GM18505 (cell line): ENCODE results near the gene TSPAN18.

Experiments
- ATAC-seq: cut with Tn5 transposase; IDR thresholded peaks from one replicate; pipeline ENCODE4 v1.9.1; 2021; ENCODE audit not compliant: unreplicated experiment
- POLR2A ChIP-seq: IDR thresholded peaks from 4 replicates; pipeline ENCODE4 v1.6.1; 2011; ENCODE audit warnings: borderline replicate concordance; ENCODE audit not compliant: insufficient read depth, insufficient read length; ENCODE audit errors: extremely low read depth

TSPAN18 gene

GRCh38 chr11:44893308-44893822, 166.6 kb downstream of the TSPAN18 start:
- ATAC-seq: no peak
- TF ChIP-seq POLR2A: no peak

DNA sequence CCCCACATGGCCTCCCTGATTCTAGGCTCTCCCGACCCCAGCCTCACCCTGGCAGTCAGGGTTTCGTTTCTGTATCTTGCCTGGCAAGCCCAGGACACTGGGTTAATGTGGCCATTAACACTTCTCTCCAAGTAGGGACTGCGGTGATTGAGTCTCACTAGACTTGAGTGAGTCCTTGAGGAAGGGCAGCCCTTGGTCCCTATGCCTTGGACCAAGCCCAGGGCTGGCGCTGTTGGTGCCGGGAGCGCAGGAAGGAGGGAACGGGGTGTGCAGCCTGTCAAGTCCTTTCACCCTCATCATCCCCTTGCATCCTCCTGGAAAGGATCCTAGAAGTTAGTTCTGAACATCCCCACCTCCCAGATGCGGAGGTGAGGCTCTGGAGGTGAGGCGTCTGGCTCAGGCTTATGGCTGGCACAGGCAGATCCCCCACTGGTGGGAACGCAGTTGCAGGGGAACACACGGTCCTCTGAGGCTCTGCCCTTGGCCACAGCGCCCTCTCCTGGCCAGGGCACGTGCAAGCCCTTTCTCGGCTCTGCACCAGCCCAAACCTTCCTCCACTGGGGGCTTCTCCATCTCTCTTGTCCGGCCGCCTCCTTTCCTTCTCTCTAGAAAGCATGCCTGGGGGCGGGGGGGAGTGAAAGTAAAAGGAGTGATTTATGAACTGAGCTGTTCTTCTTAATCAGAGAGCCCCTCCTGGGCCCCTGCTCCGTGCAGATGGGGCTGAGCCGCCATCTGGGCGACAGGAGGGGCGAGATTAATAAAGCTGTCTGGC, 167.3 kb downstream of the TSPAN18 start:
- no peak for TF ChIP-seq POLR2A
- ATAC-seq: peak; percentile 73

DNA sequence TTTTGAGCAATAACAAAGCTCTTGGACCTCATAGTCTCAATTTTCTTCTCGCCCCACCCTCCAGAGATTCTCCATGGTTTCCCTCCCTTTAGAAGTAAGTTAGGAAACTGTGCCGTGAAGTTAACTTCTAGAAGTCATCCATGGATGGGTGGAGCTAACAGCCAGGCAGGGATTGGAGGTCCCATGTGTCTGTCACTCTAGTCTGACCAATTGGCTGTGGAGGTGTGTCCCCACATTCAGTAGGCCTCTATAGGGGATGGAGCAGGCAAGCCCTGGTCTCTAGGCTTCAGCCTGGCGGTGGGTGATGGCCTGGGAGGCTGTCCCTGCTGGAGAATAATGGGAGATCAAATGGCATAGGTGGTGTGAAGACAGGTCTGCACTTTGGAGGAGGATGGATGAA, 173.2 kb downstream of the TSPAN18 start:
- TF ChIP-seq POLR2A: no peak
- no peak for ATAC-seq

GRCh38 chr11:44901120-44901633, 174.4 kb downstream of the TSPAN18 start:
- TF ChIP-seq POLR2A: no peak
- no peak for ATAC-seq

- no peak for TF ChIP-seq POLR2A
- no peak for ATAC-seq
Measured at GRCh38 chr11:44901786-44902185, 175.0 kb downstream of the TSPAN18 start.

DNA sequence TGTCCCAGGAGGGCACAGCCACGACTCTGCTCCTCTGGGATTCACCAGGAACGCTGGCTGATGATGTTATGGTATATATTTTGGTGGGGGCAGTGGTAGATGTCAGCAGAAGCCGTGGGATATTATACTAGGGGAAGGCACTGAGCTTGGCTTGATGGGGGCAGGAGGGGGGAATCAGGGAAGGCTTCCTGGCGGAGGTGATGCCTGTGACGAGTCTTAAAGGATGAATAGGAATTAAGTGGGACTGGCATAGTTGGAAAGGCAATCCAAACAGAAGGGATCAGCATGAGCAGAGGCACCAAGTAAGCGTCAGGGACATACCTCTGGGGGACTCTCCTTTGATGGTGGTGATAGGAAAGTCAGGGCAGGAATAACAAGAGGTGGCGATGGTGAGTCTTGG, 176.3 kb downstream of the TSPAN18 start:
- TF ChIP-seq POLR2A: no peak
- ATAC-seq: no peak

DNA sequence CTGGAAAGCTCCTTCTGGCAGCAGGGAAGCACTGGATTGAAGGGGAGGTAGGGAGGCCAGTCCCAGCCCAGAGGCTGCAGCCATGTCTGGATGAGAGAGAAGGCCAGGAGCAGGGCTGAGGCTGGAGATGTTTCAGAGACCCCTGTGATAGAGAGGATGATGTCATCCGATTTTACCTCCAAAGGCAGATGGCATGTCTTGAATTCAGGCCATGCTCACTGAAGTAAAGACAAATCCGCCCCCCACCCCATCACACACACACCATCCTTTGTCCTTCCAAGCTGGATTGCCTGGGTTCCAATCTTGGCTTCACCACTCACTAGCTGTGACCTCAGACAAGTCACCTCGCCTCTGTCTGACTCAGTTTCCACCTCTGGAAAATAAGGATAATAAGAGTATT, 176.8 kb downstream of the TSPAN18 start:
- no peak for TF ChIP-seq POLR2A
- no peak for ATAC-seq

GRCh38 chr11:44904261-44905020, 177.7 kb downstream of the TSPAN18 start:
- ATAC-seq: no peak
- TF ChIP-seq POLR2A: no peak

DNA sequence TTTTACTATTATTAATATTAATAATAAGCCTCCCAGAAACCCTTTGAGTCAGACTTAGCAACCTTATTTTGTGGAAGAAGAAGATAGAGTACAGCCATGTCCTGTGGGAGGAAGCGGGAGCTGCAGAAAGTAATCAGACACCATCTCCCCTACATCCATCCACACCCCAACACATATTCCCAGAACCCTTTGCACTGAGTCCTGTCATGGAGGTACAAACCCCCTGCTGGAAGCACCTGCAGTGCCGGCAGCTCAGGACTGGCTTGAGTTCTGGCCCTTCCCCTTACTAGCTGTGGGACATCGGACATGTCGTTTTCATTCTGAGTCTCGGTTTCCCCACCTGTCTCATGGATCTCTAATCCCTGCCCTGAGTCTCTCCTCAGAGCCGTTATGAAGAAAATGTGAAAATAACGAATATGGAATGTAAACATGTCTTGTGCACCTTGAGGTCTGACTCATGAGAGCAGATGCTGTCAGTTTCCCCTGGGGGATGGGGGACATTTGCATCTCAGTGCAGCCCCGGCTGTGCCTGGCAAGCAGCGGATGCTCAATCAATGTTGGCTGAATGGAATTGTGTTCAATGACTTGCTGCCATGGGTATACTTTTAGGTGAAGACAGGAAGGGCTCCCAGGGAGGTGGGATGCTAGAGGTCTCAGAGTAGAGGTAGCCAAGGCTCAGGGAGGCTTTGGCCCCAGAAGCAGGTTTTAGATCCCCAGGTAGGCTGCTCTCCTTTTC, 178.5 kb downstream of the TSPAN18 start:
- no peak for ATAC-seq
- no peak for TF ChIP-seq POLR2A

DNA sequence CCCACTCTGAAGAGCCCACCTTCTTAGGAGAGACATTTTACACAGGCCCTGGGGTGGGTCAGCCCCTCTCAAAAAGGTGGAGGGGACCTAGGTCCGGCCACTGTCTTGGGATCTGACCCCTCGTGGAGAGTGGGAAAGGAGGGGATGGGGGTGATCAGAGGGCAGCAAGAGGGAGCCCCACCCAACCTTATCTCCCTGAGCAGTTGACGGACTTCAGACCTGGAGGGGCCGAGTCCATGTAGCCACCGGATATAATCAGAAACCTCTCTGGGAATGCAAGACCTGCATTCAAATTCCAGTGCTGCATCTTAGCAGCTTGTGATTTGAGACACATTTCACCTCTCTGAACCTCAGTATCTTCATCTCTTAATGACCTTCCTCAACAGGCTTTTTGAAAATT, 179.9 kb downstream of the TSPAN18 start:
- ATAC-seq: no peak
- no peak for TF ChIP-seq POLR2A

DNA sequence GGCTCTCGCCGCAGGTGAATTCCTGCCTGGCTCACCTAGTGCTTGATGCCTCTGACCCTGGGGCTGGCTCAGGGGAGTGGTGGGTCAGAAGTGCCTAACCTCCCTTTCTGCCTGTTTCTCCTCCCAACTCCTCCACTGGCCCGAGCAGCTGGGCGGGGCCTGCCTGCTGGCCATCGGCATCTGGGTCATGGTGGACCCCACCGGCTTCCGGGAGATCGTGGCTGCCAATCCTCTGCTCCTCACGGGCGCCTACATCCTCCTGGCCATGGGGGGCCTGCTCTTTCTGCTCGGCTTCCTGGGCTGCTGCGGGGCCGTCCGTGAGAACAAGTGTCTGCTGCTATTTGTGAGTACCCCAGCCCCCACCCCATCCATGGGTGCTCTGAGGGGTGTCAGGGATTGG, 182.8 kb downstream of the TSPAN18 start:
- no peak for TF ChIP-seq POLR2A
- ATAC-seq: no peak

DNA sequence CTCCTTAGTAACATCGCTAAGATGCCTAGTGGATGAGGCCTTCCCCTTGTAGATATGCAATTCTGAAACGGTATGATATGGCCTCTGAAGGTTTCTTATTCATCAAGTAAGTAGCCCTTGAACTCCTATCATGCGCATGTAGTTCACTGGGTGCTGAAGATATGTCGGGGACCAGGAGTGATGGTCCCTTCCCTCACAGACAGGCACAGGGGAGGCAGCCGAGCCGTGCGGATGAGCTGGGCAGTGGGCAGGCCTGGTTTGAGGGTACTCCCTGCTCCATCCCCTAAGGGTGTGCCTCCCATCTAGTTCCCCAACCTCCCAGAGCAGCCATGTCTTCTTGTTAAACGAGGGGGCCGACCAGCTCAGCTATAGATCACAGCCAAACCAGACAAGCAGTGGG, 183.8 kb downstream of the TSPAN18 start:
- no peak for TF ChIP-seq POLR2A
- no peak for ATAC-seq

DNA sequence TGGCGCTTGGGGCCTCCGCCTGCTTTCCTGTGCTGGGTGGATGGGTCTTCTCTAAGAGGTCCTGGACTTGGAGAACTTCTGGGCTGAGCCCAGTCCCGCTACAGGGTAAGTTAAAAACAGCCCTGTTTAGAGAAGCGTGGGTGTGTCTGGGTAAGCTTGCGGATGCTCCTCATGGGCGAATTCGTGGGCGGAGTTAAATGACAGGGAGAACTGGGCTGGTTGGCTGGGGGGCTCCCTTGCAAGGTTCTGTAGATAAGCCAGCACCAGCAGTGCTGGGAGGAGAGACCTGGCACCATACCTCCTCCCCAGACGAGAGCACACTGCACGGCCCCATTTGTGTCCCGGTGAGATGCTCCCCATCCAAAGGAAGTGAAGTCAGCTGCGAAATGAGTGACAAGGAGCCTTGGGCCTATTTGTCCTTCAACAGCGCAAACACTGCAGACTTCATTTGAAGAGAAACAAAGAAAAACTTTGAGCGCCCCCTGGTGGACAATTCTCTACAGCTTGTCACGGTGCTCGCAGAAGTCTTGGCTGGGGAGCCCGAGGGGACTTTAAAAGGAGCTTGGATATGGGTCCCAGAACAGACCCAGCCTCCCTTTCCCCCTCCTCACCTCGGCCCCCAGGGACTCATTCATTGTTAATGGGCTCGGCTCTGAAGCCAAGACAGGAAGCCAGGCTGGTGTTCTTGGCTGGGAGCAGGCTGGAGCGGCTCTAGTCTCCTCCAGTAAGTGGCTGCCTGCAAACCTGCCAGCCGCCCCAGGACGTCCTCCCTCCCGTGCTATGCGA, 184.5 kb downstream of the TSPAN18 start:
- no peak for TF ChIP-seq POLR2A
- ATAC-seq: no peak

- no peak for TF ChIP-seq POLR2A
- ATAC-seq: no peak
Measured at GRCh38 chr11:44912270-44912987, 185.7 kb downstream of the TSPAN18 start.
